ENCODE results near the gene OVCH1. TPM values are rescaled to one million over a fixed set of nuclear protein-coding genes. Genes with fewer than 3 reads are reported as not detected.

Gene OVCH1
- total and polyA plus RNA-seq, 9 of the 15 experiments (the other 6 are each of a cell fraction or from before 2014, with no cell fraction given) = not detected

DNA sequence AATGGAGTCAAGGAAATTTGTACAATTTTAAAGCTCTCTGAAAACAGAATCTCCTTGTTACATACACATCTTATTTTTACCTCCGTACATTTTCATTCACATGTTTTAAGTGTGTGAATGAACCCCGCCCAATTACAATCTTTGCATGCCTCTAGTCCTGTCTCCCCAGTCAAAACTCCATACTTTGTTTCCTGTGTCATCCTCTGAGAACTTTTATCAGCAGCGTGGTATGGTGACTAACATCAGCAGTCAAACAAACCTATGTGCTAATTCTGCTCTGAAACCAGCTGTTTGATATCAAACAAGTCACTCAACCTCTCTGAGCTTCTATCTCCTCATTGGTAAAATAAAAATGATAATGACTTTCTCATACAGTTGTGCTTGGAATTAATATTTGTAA is 100.7 kb downstream of the OVCH1 start:
- Histone ChIP-seq H3K27me3 (ENCODE audit: control insufficient read depth in 2 of 2, insufficient read depth in 2 of 2, low read length in 2 of 2) (no peaks in the 10 kb centered on the region), H3K9ac (ENCODE audit: insufficient read depth in 1 of 2, low read depth in 2 of 2, low read length in 2 of 2) (no peak overlapping the region), H3K9me3 (replicated peaks; ENCODE audit: control insufficient read depth, insufficient read depth, low read depth, low read length) (no peaks in the 10 kb centered on the region), H3K4me3 (no peak overlapping the region), H2AFZ (ENCODE audit: low read depth, low read length) (no peak overlapping the region), H3K36me3 (ENCODE audit: control insufficient read depth, insufficient read depth, low read length) (no peaks in the 10 kb centered on the region), H3K4me2 (ENCODE audit: insufficient read depth, low read length) (no peak overlapping the region), H3K4me1 (replicated peaks in 1 of 2; ENCODE audit: control insufficient read depth in 2 of 2, insufficient read depth in 2 of 2, low read length in 2 of 2) (no peaks in the 10 kb centered on the region), H3K27ac (ENCODE audit: extremely low read depth, low read depth, low read length) (no peak overlapping the region), H4K20me1 (replicated peaks; ENCODE audit: control insufficient read depth, insufficient read depth, low read length) (no peaks in the 10 kb centered on the region), H3K9me1 (ENCODE audit: control insufficient read depth, insufficient read depth, low read length) (no peaks in the 10 kb centered on the region), H3K79me2 (ENCODE audit: control insufficient read depth, insufficient read depth, low read length) (no peaks in the 10 kb centered on the region)
- ATAC-seq = no peak
- no TSS peak for BruUV-seq (replicated peaks)
- WGBS (ENCODE audit: insufficient coverage, low coverage, missing lambda C conversion rate) = 4% methylated on average over 3 of the region's 3 CpGs
- POLR2A ChIA-PET = no interaction called here
- CTCF ChIA-PET (ENCODE audit: low intra/inter-chr PET ratio) = interaction anchor here (0.6 kb wide), 1 partner anchor 1441 kb away, joined by 3 read pairs; no protein-coding TSS in a partner anchor
- in situ Hi-C loops (cut with MboI) (no loop called here), intact Hi-C loops (cut with micrococcal nuclease) (no loop called here)
- no peak for FAIRE-seq
- DNase-seq (ENCODE audit: extremely low read depth in 1 of 4, low spot score in 3 of 4) = no peak
- no peak for TF ChIP-seq ZNF347 (CRISPR knock-in tag; IDR thresholded peaks at IDR 0.05; ENCODE audit: low read depth)
- TF ChIP-seq BRF1 (IDR thresholded peaks at IDR 0.05; ENCODE audit: borderline replicate concordance, extremely low read depth, insufficient read length) = no peak
- TF ChIP-seq E2F3 (CRISPR knock-in tag; IDR thresholded peaks at IDR 0.05) = no peak
- no peak for TF ChIP-seq HNRNPLL (IDR thresholded peaks at IDR 0.05; ENCODE audit: low read depth, low read length, poor library complexity, severe bottlenecking)
- TF ChIP-seq CAMTA2 (CRISPR knock-in tag; conservative IDR thresholded peaks at IDR 0.05) = no peak
- no peak for TF ChIP-seq POLR2G (IDR thresholded peaks at IDR 0.05; ENCODE audit: low read depth, low read length)
- TF ChIP-seq ZFP36 (IDR thresholded peaks at IDR 0.05; ENCODE audit: low read depth, low read length, partially characterized antibody) = peak; percentile 22
- no peak for TF ChIP-seq TSC22D4 (tag; IDR thresholded peaks at IDR 0.05)
- no peak for TF ChIP-seq ZNF23 (CRISPR knock-in tag; IDR thresholded peaks at IDR 0.05)
- peak; percentile 24 for TF ChIP-seq RBM25 (IDR thresholded peaks at IDR 0.05; ENCODE audit: low read depth, low read length, severe bottlenecking)
- peak; percentile 52 for TF ChIP-seq FOSL1 (tag; conservative IDR thresholded peaks at IDR 0.05)
- no peak for TF ChIP-seq NCOR1 (IDR thresholded peaks at IDR 0.05)
- TF ChIP-seq, protein P1, sequence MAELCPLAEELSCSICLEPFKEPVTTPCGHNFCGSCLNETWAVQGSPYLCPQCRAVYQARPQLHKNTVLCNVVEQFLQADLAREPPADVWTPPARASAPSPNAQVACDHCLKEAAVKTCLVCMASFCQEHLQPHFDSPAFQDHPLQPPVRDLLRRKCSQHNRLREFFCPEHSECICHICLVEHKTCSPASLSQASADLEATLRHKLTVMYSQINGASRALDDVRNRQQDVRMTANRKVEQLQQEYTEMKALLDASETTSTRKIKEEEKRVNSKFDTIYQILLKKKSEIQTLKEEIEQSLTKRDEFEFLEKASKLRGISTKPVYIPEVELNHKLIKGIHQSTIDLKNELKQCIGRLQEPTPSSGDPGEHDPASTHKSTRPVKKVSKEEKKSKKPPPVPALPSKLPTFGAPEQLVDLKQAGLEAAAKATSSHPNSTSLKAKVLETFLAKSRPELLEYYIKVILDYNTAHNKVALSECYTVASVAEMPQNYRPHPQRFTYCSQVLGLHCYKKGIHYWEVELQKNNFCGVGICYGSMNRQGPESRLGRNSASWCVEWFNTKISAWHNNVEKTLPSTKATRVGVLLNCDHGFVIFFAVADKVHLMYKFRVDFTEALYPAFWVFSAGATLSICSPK (IDR thresholded peaks at IDR 0.05; ENCODE audit: borderline replicate concordance) = no peak
- TF ChIP-seq MEF2A (IDR thresholded peaks at IDR 0.05; ENCODE audit: control insufficient read depth, low read depth, low read length) = no peak

Data from K562 (cell line).